GM11168 (cell line): ENCODE data around the gene SFT2D3.

ENCODE experiments used
- in situ Hi-C: fragments of 300-500 bp; cut with MboI; formaldehyde crosslinking; loops from one replicate; pipeline ENCODE4 v1.12.0; 2022; ENCODE audit warnings: low sequenced_read_pairs; ENCODE audit not compliant: unreplicated experiment

The SFT2D3 gene

DNA sequence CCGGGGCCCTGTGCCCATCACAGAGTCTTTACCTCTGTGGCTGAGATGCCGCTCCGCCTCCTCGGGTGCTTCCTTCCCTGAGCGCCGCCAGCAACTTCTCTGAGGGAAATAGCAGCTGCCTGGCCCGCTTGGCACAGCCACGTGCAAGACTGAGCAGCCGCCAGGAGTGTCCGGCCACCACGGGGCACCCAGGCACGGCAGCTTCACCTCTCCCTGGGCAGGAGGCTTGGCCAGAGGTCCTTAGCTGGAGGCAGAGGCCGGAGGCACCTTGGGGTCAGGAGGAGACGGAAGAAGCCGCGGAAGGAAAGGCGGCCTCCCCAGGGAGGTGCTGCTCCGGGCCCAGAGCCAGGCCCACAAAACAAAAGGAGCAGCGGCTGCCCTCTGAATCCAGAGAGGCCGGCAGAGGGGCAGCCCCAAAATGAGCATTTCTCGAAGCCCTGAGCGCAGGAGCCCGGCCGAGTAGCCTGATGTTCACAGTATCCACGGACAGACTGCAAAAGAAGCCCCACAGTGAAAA, 20.0 kb upstream of the SFT2D3 start:
- in situ Hi-C loops: no loop called here

DNA sequence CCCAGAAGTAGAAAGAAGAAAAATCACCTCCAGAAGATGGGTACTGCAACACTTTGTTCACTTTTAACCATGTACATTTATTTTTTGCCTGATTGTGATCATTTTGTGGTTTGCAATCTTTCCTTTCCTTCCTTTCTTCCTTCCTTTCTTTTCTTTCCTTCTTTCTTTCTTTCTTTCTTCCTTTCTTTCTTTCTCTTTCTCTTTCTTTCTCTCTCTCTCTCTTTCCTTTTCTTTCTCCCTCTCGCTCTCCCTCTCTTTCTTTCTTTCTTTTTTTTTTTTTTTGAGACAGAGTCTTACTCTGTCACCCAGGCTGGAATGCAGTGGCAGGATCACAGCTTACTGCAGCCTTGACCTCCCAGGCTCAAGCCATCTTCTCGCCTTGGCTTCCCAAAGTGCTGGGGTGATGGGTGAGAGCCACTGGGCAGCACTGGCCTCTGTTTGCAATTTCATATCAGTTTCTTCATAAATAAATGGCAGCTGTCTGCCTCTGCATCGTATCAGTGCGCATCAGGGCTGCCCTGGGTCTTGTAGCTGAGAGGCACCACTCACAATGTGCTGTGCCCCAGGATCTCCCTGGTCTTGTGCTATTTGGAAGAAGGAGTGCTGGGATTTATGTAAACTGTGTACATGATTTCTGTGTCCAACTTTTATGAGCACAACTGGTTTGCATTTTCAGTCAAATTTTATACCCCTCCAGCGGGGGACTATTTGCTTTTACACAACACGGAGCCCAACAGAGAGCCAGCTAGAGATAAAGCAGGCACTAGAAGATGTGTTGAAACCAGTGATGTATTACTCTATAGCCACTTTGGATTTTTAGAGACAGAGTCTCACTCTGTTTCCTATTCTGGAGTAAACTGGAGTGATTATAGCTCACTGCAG, 19.1 kb upstream of the SFT2D3 start:
- in situ Hi-C loops: no loop called here

DNA sequence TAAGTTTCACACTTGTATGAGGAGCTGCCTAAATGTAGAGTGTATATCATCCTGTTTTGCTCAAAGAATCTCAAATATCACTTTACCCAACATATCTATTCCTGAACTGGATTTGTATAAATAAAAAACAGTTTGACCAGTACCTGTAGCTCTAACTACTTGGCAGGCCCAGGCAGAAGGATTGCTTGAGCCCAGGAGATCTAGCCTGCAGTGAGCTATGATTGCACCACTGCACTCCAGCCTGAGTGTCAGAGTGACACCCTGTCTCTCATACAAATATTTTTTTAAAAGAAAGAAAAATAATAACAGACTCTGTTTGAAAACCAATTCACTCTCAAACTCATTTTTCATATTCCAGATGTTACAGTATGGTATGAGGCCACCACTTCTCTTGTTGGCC, 18.2 kb upstream of the SFT2D3 start:
- in situ Hi-C loops: no loop called here

DNA sequence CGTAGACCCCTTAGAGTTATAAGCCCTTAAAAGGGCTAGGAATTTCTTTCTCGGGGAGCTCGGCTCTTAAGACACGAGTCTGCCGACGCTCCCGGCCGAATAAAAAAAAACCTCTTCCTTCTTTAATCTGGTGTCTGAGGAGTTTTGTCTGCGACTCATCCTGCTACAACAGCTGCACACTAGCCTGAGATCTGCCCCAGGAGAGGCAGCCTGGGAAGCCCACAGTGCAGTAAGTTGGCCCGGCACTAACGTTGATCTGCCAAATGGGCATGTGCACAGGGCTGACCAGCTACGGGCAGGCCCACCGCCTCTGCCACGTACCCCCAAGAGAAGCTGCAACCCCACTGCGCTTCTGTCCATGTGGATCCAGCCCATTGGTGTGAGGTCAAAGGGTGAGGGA, 17.5 kb upstream of the SFT2D3 start:
- in situ Hi-C loops: no loop called here

GRCh38 chr2:127685410-127686080, 15.8 kb upstream of the SFT2D3 start:
- in situ Hi-C loops: no loop called here

GRCh38 chr2:127688405-127688804, 12.9 kb upstream of the SFT2D3 start:
- in situ Hi-C loops: no loop called here

- in situ Hi-C loops: no loop called here
Observed at GRCh38 chr2:127690696-127691095, 10.6 kb upstream of the SFT2D3 start.

DNA sequence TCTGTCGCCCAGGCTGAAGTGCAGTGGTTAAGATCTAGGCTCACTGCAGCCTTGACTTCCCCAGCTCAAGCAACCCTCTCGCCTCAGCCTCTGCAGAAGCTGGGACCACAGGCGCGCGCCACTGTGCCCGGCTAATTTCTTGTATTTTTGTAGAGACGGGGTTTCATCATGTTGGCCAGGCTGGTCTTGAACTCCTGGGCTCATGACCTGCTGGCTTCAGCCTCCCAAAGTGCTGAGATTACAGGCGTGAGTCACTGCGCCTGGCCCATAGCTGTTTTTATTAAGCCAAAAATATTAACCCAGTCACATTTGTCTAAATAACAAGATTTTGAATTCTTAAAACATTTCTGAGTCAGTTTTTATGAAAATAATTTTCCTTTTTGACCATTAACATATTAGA, 6.3 kb upstream of the SFT2D3 start:
- in situ Hi-C loops: no loop called here

- in situ Hi-C loops: no loop called here
Observed at GRCh38 chr2:127695491-127696472, 5.5 kb upstream of the SFT2D3 start.

DNA sequence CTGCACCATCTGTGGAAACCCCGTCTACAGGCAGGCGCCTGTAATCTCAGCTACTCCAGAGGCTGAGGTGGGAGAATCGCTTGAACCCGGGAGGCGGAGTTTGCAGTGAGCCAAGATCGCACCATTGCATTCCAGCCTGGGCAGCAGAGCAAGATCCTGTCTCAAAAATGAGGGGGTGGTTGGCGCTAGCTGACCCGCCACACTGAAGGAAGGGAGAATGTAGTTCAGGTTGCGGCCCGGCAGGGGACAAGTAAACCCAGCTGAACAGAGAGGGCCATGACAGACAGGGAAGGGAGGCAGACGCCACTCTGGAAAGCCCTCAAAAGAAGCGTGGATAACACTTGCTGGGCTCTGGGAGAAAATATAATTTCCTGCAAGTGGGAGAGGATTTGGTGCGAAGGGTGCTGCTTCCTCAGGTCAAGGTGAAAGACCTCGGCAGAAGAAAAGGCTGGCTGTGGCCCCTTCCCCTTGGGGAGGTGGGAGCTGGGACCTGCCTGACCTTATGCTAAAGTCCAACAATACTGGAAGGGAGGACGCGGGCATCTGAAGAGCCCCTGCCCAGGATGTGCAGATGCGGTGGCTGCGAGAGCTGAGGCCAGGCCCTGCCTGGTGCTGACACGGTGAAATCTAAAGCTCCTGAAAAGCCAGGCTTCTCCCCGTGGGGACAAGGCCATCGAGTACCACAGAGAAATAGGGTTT, 3.7 kb upstream of the SFT2D3 start:
- in situ Hi-C loops: no loop called here

DNA sequence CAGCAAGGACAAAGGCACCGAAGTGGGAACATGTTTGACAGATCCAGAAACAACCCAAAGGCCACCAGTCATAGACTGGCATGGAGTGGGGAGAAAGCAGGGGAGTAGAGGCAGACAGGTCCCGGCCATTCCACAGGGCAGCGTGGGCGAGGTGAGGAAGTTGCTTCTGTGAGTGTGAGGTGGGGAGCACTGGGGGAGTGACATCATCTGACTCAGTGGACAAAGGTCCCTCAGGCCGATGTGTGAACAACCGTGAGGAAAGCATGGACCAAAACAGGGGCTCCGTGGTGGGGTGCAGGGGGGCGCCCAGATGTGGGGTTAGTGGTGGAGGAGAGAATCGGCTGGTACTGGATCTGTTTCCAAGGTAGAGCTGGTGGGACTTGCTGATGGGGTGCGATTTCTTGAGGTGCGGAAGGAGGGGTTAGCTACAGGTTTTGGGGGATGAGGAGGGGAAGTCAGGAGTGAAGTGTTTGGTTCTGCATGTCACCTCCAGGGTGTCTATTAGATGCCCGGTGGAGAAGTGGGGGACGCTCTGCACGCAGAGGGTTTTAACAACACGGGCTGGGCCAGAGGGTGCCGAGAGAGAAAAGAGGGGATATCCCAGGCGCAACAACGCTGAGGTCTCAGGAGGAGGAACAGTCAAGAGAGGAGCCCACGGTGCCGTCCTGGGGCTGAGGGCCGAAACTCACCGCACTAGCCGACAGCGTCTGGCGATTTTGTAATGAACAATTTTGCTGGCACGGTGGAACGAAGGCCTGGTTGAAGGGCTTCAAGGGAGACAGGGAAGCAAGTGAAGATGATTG, 2.5 kb upstream of the SFT2D3 start:
- in situ Hi-C loops: no loop called here

- in situ Hi-C loops: no loop called here
Observed at GRCh38 chr2:127700527-127701192, 637 bp upstream of the SFT2D3 start.

DNA sequence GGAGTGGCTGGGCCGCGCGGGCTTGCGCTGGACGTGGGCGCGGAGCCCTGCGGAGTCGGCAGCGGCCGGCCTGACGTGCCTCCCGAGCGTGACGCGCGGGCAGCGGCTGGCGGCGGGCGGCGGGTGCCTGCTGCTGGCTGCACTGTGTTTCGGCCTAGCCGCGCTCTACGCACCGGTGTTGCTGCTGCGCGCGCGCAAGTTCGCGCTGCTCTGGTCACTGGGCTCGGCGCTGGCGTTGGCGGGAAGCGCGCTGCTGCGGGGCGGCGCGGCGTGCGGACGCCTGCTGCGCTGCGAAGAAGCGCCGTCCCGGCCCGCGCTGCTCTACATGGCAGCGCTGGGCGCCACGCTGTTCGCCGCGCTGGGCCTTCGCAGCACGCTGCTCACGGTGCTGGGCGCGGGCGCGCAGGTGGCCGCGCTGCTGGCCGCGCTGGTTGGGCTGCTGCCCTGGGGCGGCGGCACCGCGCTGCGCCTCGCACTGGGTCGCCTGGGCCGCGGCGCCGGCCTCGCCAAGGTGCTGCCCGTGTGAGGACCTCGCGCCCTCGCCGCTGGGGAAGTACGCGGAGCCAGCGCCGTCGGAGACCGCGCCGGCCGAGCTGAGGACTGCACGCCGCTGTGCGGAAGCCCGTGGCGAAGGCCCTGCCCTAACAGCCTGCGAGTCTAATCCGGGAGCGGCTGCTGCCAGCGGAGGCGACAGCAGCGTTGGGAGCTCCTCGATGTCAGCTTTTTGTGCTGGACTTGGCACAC, 526 bp downstream of the SFT2D3 start:
- in situ Hi-C loops: no loop called here

DNA sequence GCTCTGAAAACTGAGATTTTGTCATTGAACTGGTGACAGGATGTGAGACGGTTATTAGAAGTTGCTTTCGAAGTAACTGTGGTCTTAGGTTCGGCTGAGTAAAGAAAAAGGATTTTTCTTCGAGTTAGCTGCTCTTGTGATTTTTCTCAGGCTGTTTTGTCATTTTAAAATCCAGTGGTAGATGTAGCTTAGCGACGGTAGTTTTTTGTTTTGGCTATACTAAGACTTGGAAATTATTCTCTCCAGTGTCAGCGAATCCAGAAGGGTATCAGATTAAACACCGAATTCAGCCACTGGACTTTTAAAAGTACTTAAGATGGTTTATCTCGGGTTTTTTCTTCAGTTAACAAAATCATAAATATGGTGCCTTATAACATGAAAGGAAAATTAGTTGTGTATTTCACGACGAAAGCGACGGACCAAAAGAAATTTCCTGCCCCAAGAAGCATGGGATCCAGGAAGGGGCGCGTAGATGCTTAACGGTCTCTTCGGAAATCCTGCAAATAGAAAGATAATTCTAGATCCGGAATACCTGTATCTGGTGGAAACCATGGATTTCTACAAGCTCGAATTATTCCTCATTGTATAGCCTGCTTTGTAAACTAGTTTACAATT, 1.2 kb downstream of the SFT2D3 start:
- in situ Hi-C loops: no loop called here

- in situ Hi-C loops: no loop called here
Observed at GRCh38 chr2:127703282-127703681, 2.0 kb downstream of the SFT2D3 start.

DNA sequence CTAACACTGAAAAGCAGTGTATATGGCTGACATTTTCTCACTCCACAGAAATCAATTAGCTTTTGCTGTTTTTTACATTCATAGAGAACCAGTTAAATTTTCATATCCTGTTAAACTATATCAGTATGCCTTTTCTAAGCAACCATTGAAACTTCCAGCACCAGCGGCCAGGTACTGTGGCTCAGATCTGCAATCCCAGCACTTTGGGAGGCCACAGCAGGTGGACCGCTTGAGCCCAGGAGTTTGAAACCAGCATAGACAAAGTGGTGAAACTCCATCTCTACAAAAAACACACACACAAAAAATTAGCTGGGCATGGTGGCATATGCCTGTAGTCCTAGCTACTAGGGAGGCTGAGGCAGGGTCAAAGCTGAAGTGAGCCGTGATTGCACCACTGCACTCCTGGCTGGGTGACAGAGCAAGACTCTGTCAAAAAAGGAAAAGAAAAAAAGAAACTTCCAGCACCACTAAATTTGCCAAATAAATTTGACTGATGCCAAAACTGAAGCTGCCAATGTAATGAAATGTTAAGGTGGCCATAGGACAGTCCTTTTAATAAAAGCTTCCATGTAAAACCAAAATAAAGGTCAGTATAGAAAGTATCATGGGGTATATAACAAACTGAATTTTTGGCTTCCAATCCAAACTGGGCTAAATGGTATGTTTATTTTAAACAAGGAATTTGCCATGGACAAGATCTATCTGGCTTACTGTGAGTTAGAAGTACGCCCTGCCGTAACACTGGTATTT, 3.5 kb downstream of the SFT2D3 start:
- in situ Hi-C loops: no loop called here
